ENCODE data around the gene CD248. TPM values are rescaled to one million over a fixed set of nuclear protein-coding genes. Genes with fewer than 3 reads are reported as not detected.

CD248 gene
- total and polyA plus RNA-seq, 8 donors, result 69.8 to 128 (median 92.4) TPM

DNA sequence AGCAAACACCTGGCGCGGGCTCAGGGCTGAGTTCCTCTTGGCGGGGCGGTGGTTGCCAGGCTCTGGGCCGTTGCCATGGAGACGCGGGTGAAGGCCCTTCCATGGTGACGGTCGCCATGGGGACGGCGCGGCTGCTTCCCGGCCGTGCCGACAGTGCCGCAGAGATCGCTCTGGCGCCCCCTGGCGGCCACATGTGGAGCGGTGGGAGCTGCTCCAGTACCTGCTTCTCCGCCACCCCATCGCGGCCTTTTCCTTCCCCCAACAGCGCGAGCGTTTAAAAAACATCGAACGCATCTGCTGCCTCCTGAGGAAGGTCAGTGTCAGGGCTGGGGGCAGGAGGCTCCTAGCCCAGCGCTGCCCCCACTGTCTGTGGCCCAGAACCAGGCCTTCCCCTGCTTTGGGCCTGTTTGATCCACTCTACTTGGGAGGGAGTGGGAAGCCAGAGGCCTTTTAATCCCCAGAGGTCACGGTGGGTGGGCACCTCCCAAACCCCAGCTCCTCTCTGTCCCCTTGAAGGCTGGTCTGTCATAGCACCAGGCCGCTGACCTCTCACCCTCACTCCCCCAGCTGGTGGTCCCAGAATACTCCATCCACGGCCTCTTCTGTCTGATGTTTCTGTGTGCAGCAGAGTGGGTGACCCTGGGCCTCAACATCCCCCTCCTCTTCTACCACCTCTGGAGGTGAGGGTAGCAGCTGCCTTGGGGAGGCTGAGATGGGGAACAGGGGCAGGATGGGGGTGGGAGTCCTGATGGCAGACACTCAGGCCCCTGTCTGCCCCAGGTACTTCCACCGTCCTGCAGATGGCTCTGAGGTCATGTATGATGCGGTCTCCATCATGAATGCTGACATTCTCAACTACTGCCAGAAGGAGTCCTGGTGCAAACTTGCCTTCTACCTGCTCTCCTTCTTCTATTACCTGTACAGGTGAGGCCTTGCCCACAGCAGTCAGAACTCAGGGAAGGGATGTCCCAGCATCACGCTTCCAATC, 34.1 kb downstream of the CD248 start:
- TF ChIP-seq, protein P1, sequence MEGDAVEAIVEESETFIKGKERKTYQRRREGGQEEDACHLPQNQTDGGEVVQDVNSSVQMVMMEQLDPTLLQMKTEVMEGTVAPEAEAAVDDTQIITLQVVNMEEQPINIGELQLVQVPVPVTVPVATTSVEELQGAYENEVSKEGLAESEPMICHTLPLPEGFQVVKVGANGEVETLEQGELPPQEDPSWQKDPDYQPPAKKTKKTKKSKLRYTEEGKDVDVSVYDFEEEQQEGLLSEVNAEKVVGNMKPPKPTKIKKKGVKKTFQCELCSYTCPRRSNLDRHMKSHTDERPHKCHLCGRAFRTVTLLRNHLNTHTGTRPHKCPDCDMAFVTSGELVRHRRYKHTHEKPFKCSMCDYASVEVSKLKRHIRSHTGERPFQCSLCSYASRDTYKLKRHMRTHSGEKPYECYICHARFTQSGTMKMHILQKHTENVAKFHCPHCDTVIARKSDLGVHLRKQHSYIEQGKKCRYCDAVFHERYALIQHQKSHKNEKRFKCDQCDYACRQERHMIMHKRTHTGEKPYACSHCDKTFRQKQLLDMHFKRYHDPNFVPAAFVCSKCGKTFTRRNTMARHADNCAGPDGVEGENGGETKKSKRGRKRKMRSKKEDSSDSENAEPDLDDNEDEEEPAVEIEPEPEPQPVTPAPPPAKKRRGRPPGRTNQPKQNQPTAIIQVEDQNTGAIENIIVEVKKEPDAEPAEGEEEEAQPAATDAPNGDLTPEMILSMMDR (IDR thresholded peaks at IDR 0.05), result peak; percentile 93 to 99
- H3K4me3 ChIP-seq, result no peak overlapping the region
- peaks cover 3 to 27% of the 10 kb centered on the region in 2 donors for H3K4me1 ChIP-seq
- DNase-seq (peak; percentile 91 to 100 (median 98)), ATAC-seq (peak; percentile 92)
- H3K9me3 ChIP-seq, result no peaks in the 10 kb centered on the region
- H3K36me3 ChIP-seq, result peaks cover 0 to 20% of the 10 kb centered on the region in 2 donors
- no peak overlapping the region for H3K27ac ChIP-seq
- peaks cover 0 to 10% of the 10 kb centered on the region in 2 donors for H3K27me3 ChIP-seq
- intact Hi-C loops (cut with DNase I), result no loop called here

- no peak for ATAC-seq
- peaks cover 0 to 22% of the 10 kb centered on the region in 2 donors for H3K36me3 ChIP-seq
- TF ChIP-seq, protein P1 (IDR thresholded peaks at IDR 0.05), result no peak
- no peak for DNase-seq
- H3K4me3 ChIP-seq, result no peak overlapping the region
- H3K27ac ChIP-seq, result no peak overlapping the region
- intact Hi-C loops (cut with DNase I), result no loop called here
- H3K27me3 ChIP-seq, result peaks cover 0 to 14% of the 10 kb centered on the region in 2 donors
- no peaks in the 10 kb centered on the region for H3K9me3 ChIP-seq
- peaks cover 3 to 28% of the 10 kb centered on the region in 2 donors for H3K4me1 ChIP-seq
Observed at GRCh38 chr11:66281776-66282467, 34.9 kb downstream of the CD248 start.

DNA sequence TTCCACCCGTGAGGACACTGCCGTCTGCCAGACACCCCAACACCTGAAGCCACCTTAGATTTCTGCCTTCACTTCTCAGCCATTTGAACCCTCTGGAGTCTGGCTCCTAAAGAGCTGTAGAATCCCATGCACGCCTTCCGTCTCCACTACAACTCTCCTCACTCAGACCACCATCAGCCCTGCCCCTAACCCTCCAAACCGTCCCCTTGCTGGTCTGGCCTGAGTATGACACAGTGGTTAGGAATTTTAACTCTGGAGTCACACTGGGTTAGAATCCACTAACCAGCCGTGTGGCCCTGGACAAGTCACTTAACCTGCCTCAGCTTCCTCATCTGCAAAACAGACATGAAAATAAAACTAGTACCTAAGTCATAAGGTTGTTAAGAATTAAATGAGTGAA, 35.8 kb downstream of the CD248 start:
- no peak for ATAC-seq

GRCh38 chr11:66280428-66280827, 36.4 kb downstream of the CD248 start:
- Histone ChIP-seq H3K9me3 (no peaks in the 10 kb centered on the region), H3K4me3 (no peak overlapping the region), H3K36me3 (peaks cover 0 to 37% of the 10 kb centered on the region in 2 donors), H3K27ac (no peak overlapping the region), H3K4me1 (peaks cover 3 to 31% of the 10 kb centered on the region in 2 donors), H3K27me3 (peaks cover 0 to 14% of the 10 kb centered on the region in 2 donors)
- intact Hi-C loops (cut with DNase I), result no loop called here
- ATAC-seq (no peak), DNase-seq (no peak)
- TF ChIP-seq, protein P1 (IDR thresholded peaks at IDR 0.05), result no peak

More for the DNA sequence above, 35.8 kb downstream of the CD248 start:
- TF ChIP-seq, protein P1 (IDR thresholded peaks at IDR 0.05), result no peak
- peaks cover 3 to 31% of the 10 kb centered on the region in 2 donors for H3K4me1 ChIP-seq
- H3K27me3 ChIP-seq, result peaks cover 0 to 14% of the 10 kb centered on the region in 2 donors
- H3K4me3 ChIP-seq, result no peak overlapping the region
- intact Hi-C loops (cut with DNase I), result no loop called here
- H3K27ac ChIP-seq, result no peak overlapping the region
- no peak for DNase-seq
- peaks cover 0 to 31% of the 10 kb centered on the region in 2 donors for H3K36me3 ChIP-seq
- H3K9me3 ChIP-seq, result no peaks in the 10 kb centered on the region

All from left lung (tissue), 10 donors.